ENCODE measurements around the gene MEGF11. TPM values are rescaled to one million over a fixed set of nuclear protein-coding genes. Genes with fewer than 3 reads are reported as not detected.

Gene MEGF11
- total RNA-seq, 1 donor from 2014 or later: not detected

- Mint-ChIP-seq H3K9me3 (ENCODE audit: low read depth) (peaks cover 4% of the 10 kb centered on the region), H3K4me1 (ENCODE audit: low read depth) (no peaks in the 10 kb centered on the region), H3K27ac (ENCODE audit: unreplicated experiment) (no peak overlapping the region), H3K36me3 (ENCODE audit: low read depth) (no peaks in the 10 kb centered on the region), H3K27me3 (ENCODE audit: low read depth) (peaks cover 43% of the 10 kb centered on the region), H3K4me3 (ENCODE audit: unreplicated experiment) (no peak overlapping the region)
- no peak for TF ChIP-seq CTCF (IDR thresholded peaks at IDR 0.05)
- no peak for DNase-seq (ENCODE audit: low spot score)
Measured at GRCh38 chr15:66017000-66017399, 236.6 kb downstream of the MEGF11 start.

GRCh38 chr15:66016199-66016598 lies 237.4 kb downstream of the MEGF11 start:
- Mint-ChIP-seq H3K27me3 (ENCODE audit: low read depth) (peaks cover 38% of the 10 kb centered on the region), H3K36me3 (ENCODE audit: low read depth) (no peaks in the 10 kb centered on the region), H3K9me3 (ENCODE audit: low read depth) (peaks cover 4% of the 10 kb centered on the region), H3K27ac (ENCODE audit: unreplicated experiment) (no peak overlapping the region), H3K4me3 (ENCODE audit: unreplicated experiment) (no peak overlapping the region), H3K4me1 (ENCODE audit: low read depth) (no peaks in the 10 kb centered on the region)
- DNase-seq (ENCODE audit: low spot score): no peak
- TF ChIP-seq CTCF (IDR thresholded peaks at IDR 0.05): no peak

- no peak for TF ChIP-seq CTCF (IDR thresholded peaks at IDR 0.05)
- no peak for DNase-seq (ENCODE audit: low spot score)
- Mint-ChIP-seq H3K9me3 (ENCODE audit: low read depth) (peaks cover 4% of the 10 kb centered on the region), H3K27me3 (ENCODE audit: low read depth) (peaks cover 36% of the 10 kb centered on the region), H3K27ac (ENCODE audit: unreplicated experiment) (no peak overlapping the region), H3K4me3 (ENCODE audit: unreplicated experiment) (no peak overlapping the region), H3K36me3 (ENCODE audit: low read depth) (no peaks in the 10 kb centered on the region), H3K4me1 (ENCODE audit: low read depth) (no peaks in the 10 kb centered on the region)
Measured at GRCh38 chr15:66014635-66015182, 238.8 kb downstream of the MEGF11 start.

GRCh38 chr15:66014022-66014421 lies 239.5 kb downstream of the MEGF11 start:
- Mint-ChIP-seq H3K4me3 (ENCODE audit: unreplicated experiment) (no peak overlapping the region), H3K9me3 (ENCODE audit: low read depth) (peaks cover 4% of the 10 kb centered on the region), H3K36me3 (ENCODE audit: low read depth) (no peaks in the 10 kb centered on the region), H3K27ac (ENCODE audit: unreplicated experiment) (no peak overlapping the region), H3K27me3 (ENCODE audit: low read depth) (peaks cover 36% of the 10 kb centered on the region), H3K4me1 (ENCODE audit: low read depth) (no peaks in the 10 kb centered on the region)
- TF ChIP-seq CTCF (IDR thresholded peaks at IDR 0.05): no peak
- no peak for DNase-seq (ENCODE audit: low spot score)

GRCh38 chr15:66008940-66009562 lies 244.5 kb downstream of the MEGF11 start:
- Mint-ChIP-seq H3K4me3 (ENCODE audit: unreplicated experiment) (no peak overlapping the region), H3K9me3 (ENCODE audit: low read depth) (no peaks in the 10 kb centered on the region), H3K4me1 (ENCODE audit: low read depth) (no peaks in the 10 kb centered on the region), H3K27ac (ENCODE audit: unreplicated experiment) (no peak overlapping the region), H3K27me3 (ENCODE audit: low read depth) (peaks cover 28% of the 10 kb centered on the region), H3K36me3 (ENCODE audit: low read depth) (no peaks in the 10 kb centered on the region)
- no peak for TF ChIP-seq CTCF (IDR thresholded peaks at IDR 0.05)
- no peak for DNase-seq (ENCODE audit: low spot score)
